PC-9 (cell line): ENCODE data around the gene TBC1D9B.

Experiments used
- EZH2 ChIP-seq: fragments of 200-600 bp; sonication (generic); IDR thresholded peaks from 2 replicates; pipeline ENCODE4 v1.8.0; 2017; ENCODE audit warnings: antibody characterized with exemption, low read depth
- TF ChIP-seq, protein P1 (sequence below): fragments of 200-600 bp; sonication (generic); conservative IDR thresholded peaks from 2 replicates; pipeline ENCODE4 v1.6.1; 2017; ENCODE audit warnings: mixed run types, antibody characterized with exemption, mild to moderate bottlenecking, moderate library complexity

DNA sequence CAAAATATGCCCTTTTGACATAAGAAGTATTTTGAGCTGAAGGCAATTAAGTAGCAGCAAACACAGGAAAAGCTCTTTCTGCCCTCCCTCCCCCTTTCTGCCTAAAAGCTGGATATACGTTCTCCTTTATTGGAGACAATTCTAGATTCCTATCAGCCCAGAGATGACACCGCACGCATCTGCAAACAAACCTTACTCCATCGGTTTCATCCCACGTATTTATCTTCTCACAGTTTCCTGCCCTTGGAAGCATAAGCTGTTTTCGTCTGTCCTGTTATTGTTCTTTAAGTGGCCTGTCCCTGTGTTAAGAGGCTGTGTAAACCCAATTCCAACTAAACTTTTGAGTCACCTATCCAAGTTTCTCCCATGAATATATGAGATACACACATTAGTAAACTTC lies 11.8 kb downstream of the TBC1D9B start:
- TF ChIP-seq, protein P1, sequence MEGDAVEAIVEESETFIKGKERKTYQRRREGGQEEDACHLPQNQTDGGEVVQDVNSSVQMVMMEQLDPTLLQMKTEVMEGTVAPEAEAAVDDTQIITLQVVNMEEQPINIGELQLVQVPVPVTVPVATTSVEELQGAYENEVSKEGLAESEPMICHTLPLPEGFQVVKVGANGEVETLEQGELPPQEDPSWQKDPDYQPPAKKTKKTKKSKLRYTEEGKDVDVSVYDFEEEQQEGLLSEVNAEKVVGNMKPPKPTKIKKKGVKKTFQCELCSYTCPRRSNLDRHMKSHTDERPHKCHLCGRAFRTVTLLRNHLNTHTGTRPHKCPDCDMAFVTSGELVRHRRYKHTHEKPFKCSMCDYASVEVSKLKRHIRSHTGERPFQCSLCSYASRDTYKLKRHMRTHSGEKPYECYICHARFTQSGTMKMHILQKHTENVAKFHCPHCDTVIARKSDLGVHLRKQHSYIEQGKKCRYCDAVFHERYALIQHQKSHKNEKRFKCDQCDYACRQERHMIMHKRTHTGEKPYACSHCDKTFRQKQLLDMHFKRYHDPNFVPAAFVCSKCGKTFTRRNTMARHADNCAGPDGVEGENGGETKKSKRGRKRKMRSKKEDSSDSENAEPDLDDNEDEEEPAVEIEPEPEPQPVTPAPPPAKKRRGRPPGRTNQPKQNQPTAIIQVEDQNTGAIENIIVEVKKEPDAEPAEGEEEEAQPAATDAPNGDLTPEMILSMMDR = no peak
- no peak for TF ChIP-seq EZH2
